ENCODE results near the gene CDK16.
"Not testable (repeated sequence)": the region's sequence is repeated elsewhere in the genome, so short reads cannot be mapped to it uniquely, and the experiment has no call there.

The CDK16 gene

DNA sequence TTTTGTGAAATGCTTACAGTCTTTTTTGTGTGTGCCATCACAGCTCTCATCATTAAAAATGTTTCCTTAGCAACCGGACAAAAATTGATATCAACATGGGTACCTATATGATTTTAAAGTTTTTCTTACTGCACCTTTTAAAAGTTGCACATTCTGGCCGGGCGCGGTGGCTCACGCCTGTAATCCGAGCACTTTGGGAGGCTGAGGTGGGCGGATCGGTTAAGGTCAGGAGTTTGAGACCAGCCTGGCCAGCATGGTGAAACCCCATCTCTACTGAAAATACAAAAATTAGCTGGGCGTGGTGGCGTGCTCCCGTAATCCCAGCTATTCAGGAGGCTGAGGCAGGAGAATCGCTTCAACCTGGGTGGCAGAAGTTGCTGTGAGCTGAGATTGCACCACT is 39.1 kb downstream of the CDK16 start:
- DNase-seq: not testable (repeated sequence)

DNA sequence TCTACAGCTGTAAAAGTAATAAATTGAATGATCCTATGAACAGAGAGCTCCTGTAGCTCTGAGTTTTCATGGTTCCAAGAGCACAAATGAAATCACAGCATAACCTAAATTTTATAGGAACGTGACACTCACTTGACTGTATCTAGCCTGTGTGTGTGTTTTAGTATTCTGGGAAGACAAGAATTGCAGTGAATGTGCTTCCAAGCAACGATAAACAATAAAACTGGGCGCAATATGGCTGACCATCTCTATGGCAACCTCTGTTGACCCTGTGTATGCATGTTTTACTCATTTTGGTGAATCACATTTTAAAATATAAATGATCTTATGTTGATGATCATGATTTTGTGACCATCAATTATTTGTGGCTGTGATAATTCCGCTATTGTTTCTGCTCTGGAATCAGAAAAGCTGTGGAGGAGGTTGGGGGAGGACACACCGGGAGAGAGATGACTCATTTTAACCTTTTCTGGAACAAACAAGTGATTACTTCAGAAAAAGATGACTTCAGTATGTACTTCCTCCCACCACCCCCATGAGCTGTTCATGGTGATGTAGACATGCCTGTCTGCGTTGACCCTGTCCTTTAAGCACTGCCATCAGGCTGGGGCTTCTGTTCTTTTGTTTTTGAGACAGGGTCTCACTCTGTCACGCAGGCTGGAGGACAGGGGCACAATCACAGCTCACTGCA is 46.1 kb downstream of the CDK16 start:
- no peak for DNase-seq

DNA sequence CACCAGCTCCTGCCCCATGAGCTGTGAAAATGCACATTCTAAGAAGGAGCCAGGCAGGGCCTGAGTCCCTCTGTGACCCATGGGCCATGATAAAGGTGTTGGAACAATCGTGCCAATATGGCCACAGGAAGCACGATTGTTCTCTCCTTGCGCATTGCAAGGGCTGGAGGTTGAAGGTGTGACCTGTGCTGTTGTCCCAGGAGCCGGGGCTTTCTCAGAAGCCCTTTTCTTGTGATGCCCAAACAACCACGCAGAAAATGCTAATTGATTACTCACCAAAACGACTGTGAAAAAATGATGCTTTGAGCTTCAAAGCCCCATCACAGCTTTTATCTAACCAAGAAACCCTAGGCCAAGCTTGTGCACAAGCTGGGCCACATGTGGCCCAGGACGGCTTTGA is 48.2 kb downstream of the CDK16 start:
- no peak for DNase-seq

DNA sequence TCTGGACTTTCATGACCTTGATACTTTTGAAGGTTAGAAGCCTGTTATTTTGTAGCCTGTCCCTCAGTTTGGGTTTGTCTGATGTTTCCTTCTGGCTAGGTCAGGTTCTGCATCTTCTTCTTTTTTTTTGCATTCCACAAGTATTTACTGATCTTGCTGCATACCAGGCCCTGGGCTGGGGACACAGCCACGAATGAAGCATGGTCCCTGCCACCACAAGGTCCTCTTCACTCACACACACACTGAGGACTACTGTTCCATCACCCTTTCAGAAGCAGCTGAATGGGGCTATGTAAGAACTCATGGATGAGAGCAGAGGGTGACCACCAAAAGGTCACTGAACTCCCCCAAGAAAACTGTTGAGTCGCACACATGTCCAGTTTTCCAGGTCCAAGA is 53.5 kb downstream of the CDK16 start:
- DNase-seq: no peak

DNA sequence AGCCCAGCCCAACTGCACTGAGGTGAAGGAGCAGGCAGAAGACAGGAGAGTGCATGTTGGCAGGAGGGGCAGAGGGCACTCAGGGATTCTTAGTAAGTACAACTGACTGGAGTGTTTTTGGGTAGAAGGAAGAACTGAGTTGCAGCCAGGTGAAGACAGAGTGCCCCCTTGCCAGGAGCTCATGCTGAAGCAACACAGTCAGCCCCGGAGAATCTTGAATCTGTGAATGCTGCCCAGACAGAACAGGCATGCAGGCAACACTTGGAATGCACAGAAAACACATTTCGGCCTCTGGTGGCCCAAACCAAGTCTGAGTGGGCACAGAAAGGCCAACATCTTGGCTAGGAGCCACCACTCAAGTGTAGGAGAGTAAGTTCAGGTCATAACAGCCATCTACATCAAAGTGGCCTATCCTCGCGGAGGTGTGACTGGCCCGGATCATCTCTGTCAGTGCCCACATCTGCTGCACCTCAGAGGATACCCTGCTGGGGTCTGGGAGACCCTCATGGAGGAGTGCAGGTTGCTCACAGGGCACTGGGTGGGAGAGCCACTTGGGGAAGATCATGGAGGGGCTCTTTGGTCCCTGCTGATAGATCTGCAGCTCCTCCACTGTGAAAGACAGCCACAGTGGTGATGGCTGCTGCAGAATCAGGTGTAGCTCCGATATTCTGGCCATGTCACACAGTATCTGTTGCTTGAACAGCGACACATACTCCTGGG is 54.7 kb downstream of the CDK16 start:
- no peak for DNase-seq

DNA sequence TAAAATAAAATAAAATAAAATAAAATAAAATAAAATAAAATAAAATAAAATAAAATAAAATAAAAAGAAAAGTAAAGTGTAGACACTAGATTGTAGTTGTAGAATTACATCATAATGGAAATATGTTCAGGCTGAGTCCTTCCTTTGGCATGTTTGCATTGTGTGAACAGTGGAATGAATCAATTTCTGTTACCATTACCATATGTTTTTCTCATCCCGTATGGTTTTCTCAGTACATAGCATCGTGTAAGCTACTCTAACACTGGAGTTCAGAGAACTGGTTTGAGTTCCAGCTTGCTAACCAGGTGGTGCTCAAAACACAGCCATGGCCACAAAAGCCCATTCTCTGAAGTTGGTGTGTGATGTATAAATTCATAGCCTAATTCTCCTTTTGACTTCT is 60.2 kb downstream of the CDK16 start:
- DNase-seq: peak; percentile 6
